Ovary (tissue), 9 donors: ENCODE results near the gene AVL9. TPM values are rescaled to one million over a fixed set of nuclear protein-coding genes. Genes with fewer than 3 reads are reported as not detected.

Source experiments
- DNase-seq, 5 donors: peaks; one replicate each; pipeline ENCODE4 v3.0.0-alpha.2; 2019 to 2020
- H3K27ac ChIP-seq, 2 donors: fragments of 200-600 bp; one replicate each; pipeline versions ENCODE4 v1.5.1 to v1.8.0; 2019 to 2022
- H3K27me3 ChIP-seq: fragments of 200-600 bp; one replicate; pipeline ENCODE4 v1.8.0; 2022
- H3K36me3 ChIP-seq: fragments of 200-600 bp; sonication (generic); one replicate; pipeline ENCODE4 v1.5.1; 2019
- H3K4me1 ChIP-seq: one replicate; pipeline ENCODE4 v1.8.1; 2013; ENCODE audit warnings: mild to moderate bottlenecking, moderate library complexity; ENCODE audit not compliant: insufficient read depth
- H3K4me3 ChIP-seq: fragments of 200-600 bp; sonication (generic); one replicate; pipeline ENCODE4 v1.5.1; 2017
- H3K9me3 ChIP-seq, 2 donors: fragments of 200-600 bp in 1 of 2; sonication (generic) in 1 of 2; one replicate each; pipeline versions ENCODE4 v1.5.1 to v1.8.1; 2013 to 2019; ENCODE audit warnings: mild to moderate bottlenecking in 1 of 2, moderate library complexity in 1 of 2
- CTCF ChIP-seq, 3 donors: fragments of 450-650 bp in 2 of 3; fragments of 200-600 bp in 1 of 3; IDR thresholded peaks; one replicate each; pipeline versions ENCODE4 v1.5.1 to v1.8.0; 2016 to 2022; ENCODE audit warnings: antibody characterized with exemption in 3 of 3, mild to moderate bottlenecking in 1 of 3
- EP300 ChIP-seq: sonication (generic); formaldehyde crosslinking; IDR thresholded peaks from one replicate; pipeline ENCODE4 v1.6.1; 2017; ENCODE audit warnings: antibody characterized with exemption
- POLR2A ChIP-seq: fragments of 450-650 bp; IDR thresholded peaks from one replicate; pipeline ENCODE4 v1.6.1; 2017; ENCODE audit warnings: antibody characterized with exemption, mild to moderate bottlenecking, moderate library complexity
- WGBS, 3 donors: extraction: QIAGEN DNeasy Blood & Tissue Kit in 1 of 3; methylation state at CpG; one replicate each; pipeline versions ENCODE4 v1.1.5 to v1.1.7; 2013 to 2017; 5-methylcytosine and 5-hydroxymethylcytosine counted together
- intact Hi-C, 4 donors: fragments of 100-400 bp; cut with DNase I; formaldehyde crosslinking; loops; one replicate each; pipeline versions ENCODE4 v1.11.0 to v1.15.1; 2022 to 2023
- polyA plus RNA-seq, 2 donors: library from polyadenylated mRNA; stranded (reverse); fragments of 200-250 nt in 1 of 2; fragments of 350-450 nt in 1 of 2; fragmentation: Illumina TruSeq in 1 of 2; extraction: RNeasy Lipid Tissue Mini Kit (QIAGEN cat#74804) in 1 of 2; gene quantifications; one replicate each; pipeline ENCODE4 v1.2.3, GENCODE V29; 2013 to 2014
- total RNA-seq, 7 donors: library from RNA; depleted of rRNA in 2 of 7; stranded (reverse); fragments of >200 nt in 2 of 7; fragmentation: NEBNext Ultra II Directional in 3 of 7; extraction: Animal tissue kit (Norgen Biotek cat#: 25700) in 3 of 7; gene quantifications; one replicate each; pipeline versions ENCODE4 v1.1.0 to v1.2.4, GENCODE V29; 2016 to 2023
- donor health status: DM: no; HTN: no; CAD: no; lungs with moderate emphysema.
- donor health status: DM: no; HTN: no; CAD: no.
- donor health status: Bipolar disorder and iron deficiency.
- donor health status: DM: yes; HTN: yes; CAD: no.
- donor health status: DM: no; HTN: no; CAD: no.
- donor health status: DM: yes; HTN: yes; CAD: no.

Gene AVL9
- total and polyA plus RNA-seq, 9 donors, result 6.8 to 34.4 (median 25.0) TPM

DNA sequence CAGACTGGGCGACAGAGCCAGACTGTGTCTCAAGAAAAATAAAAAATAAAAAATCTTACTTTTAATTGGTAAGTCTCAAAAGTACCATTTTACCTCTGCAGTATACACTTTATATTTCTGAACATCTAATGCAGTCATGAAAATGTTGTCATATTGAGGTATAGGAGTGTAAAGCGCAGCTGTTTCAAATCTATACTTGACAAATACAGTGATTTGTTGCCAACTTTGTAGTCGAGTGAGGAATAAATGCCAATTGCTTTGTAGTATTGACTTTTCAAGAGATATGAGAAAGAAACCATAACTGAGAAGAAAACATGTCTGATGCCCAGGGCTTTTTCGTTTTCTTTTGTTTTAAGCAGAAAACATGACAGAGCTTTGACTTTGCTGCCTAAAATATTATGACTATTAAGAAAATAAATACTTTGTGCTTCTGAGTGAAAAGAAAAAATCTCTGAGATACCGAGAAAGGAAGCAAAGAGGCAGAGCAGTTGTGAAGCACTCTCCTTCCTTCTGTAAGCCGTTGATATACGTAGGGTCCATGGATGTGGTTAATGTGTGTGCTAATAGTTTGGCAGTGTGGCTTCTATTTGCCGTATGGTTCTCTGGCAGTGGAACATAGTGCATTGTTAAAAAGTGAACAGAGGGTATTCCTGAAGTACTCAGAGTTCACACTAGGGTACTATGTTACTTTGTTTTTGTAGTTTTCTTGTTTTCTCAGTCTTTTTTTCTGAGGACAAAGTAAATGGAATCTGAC, 38.2 kb downstream of the AVL9 start:
- Histone ChIP-seq H3K9me3 (no peaks in the 10 kb centered on the region), H3K36me3 (no peaks in the 10 kb centered on the region), H3K27ac (no peak overlapping the region), H3K4me3 (no peak overlapping the region), H3K27me3 (no peaks in the 10 kb centered on the region), H3K4me1 (peaks cover 4% of the 10 kb centered on the region)
- 16 to 24% (median 22%) methylated on average over 8 of the region's 8 CpGs for WGBS, 3 donors
- no peak for DNase-seq
- TF ChIP-seq CTCF (IDR thresholded peaks at IDR 0.05) (no peak), POLR2A (no peak), EP300 (no peak)
- intact Hi-C loops, result no loop called here

DNA sequence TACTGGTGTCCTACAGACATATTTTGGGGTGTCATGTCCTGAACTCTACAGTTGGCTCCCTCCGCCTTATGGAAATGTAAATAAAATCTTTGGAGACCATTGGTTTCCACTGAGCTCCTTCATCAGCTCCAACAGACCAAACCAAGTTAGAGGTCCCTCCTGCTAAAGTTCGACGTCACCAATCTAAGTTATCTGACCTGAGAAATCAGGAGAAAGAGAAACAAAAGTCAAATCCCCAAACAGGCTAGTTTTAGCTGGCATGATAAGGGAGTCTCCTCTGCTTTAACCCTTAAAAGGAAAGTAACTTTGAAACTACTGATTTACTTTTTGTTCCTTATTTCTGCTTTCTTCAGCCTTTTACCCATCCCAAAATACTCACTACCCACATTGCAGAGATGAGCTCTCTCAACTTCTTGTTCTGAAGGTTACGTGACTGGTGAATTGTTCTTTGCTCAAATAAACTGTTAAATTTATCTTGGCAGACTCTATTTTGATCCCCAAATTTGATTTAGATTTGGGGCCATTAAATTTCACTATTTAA, 39.9 kb downstream of the AVL9 start:
- H3K4me1 ChIP-seq, result peaks cover 4% of the 10 kb centered on the region
- WGBS, 3 donors, result 69 to 79% (median 75%) methylated on average over 4 of the region's 4 CpGs
- no peak for TF ChIP-seq EP300
- TF ChIP-seq POLR2A, result no peak
- TF ChIP-seq CTCF (IDR thresholded peaks at IDR 0.05), result no peak
- H3K36me3 ChIP-seq, result no peaks in the 10 kb centered on the region
- no peak for DNase-seq
- no peak overlapping the region for H3K27ac ChIP-seq
- no peaks in the 10 kb centered on the region for H3K9me3 ChIP-seq
- H3K4me3 ChIP-seq, result no peak overlapping the region
- no peaks in the 10 kb centered on the region for H3K27me3 ChIP-seq
- intact Hi-C loops, result no loop called here

- TF ChIP-seq CTCF (IDR thresholded peaks at IDR 0.05) (no peak), EP300 (no peak)
- 95 to 99% (median 97%) methylated on average over 2 of the region's 2 CpGs for WGBS, 3 donors
- no peak overlapping the region for H3K27ac ChIP-seq
- intact Hi-C loops, result no loop called here
- no peaks in the 10 kb centered on the region for H3K9me3 ChIP-seq
- DNase-seq, result no peak
- peaks cover 4% of the 10 kb centered on the region for H3K4me1 ChIP-seq
- H3K27me3 ChIP-seq, result no peaks in the 10 kb centered on the region
- H3K4me3 ChIP-seq, result no peak overlapping the region
- H3K36me3 ChIP-seq, result no peaks in the 10 kb centered on the region
Observed at GRCh38 chr7:32536016-32536415, 40.7 kb downstream of the AVL9 start.

DNA sequence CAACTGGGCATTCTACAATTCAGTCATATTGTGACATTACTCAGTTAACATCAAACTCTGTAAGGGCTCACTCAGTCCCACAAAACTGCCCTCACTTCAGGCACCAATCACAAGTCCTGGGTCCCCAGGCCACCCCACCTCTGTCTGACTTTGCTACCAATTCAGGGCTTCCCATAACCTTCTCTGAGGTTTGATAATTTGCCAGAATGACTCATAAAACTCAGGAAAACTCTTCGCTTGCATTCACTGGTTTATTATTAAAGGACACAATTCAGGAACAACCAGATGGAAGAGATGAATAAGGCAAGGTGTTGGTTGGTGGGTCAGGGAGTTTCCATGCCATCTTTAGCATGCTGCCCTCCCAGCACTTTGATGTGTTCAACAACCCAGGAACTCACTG, 41.3 kb downstream of the AVL9 start:
- Histone ChIP-seq H3K36me3 (no peaks in the 10 kb centered on the region), H3K27me3 (no peaks in the 10 kb centered on the region), H3K27ac (no peak overlapping the region), H3K4me3 (no peak overlapping the region), H3K4me1 (peaks cover 4% of the 10 kb centered on the region), H3K9me3 (no peaks in the 10 kb centered on the region)
- DNase-seq, result no peak
- WGBS, 3 donors, result 0 to 32% (median 22%) methylated on average over 1 of the region's 1 CpG
- intact Hi-C loops, result no loop called here
- TF ChIP-seq EP300 (no peak), POLR2A (no peak), CTCF (IDR thresholded peaks at IDR 0.05) (no peak)
